ENCODE measurements around the gene RFNG. TPM values are rescaled to one million over a fixed set of nuclear protein-coding genes. Genes with fewer than 3 reads are reported as not detected.

The RFNG gene
- total RNA-seq (2022) (37.9 and 38.0 TPM in 2 replicates), Bru-seq, nascent RNA (percentile 52 among the genes with signal in this experiment), BruChase-seq, experiment 1, labeled RNA remaining after a 6-hour chase (percentile 78 among the genes with signal in this experiment), BruChase-seq, experiment 2, labeled RNA remaining after a 2-hour chase (percentile 56 among the genes with signal in this experiment)
- long read RNA-seq, transcript RFNG-209 (1 exons, 2,886 nt) = minor isoform, 5 of 88 reads
- long read RNA-seq, transcript RFNG-201 (8 exons, 1,828 nt) = major isoform, 48 of 88 reads
- long read RNA-seq, partial matches to known transcripts = 13 of 88 reads
- long read RNA-seq, other reads (novel, unspliced or antisense) = 16 of 88 reads

- Mint-ChIP-seq H3K9me3 (ENCODE audit: unreplicated experiment) (no peaks in the 10 kb centered on the region), H3K27ac (ENCODE audit: low read depth, unreplicated experiment) (no peak within 1 kb of the TSS), H3K27me3 (ENCODE audit: insufficient read depth, unreplicated experiment) (no peaks in the 10 kb centered on the region), H3K36me3 (ENCODE audit: insufficient read depth, unreplicated experiment) (peaks cover 30% of the 10 kb centered on the region), H3K4me3 (ENCODE audit: unreplicated experiment) (peak within 1 kb of the TSS; percentile 75), H3K4me1 (ENCODE audit: insufficient read depth, unreplicated experiment) (no peaks in the 10 kb centered on the region)
- ChIA-PET CTCF (interaction anchor here (0.5 to 2.0 kb wide), 4 partner anchors 16 to 273 kb away, joined by 3 to 7 read pairs (median 5); partner anchors contain the start of gene NOTUM), POLR2A (interaction anchor here (0.9 to 3.0 kb wide), 8 partner anchors 12 to 47 kb away, joined by 3 to 14 read pairs (median 5); partner anchors contain the start of genes CENPX, DCXR, DUS1L and FASN)
- peak; percentile 59 for DNase-seq (ENCODE audit: unreplicated experiment)
- intact Hi-C loops (cut with micrococcal nuclease) = no loop called here
- BruUV-seq (replicated peaks) = TSS peak; percentile 17
- TF ChIP-seq CTCF (IDR thresholded peaks at IDR 0.05; ENCODE audit: unreplicated experiment) = no peak
Measured at GRCh38 chr17:82051776-82052637, at the start of gene RFNG, which contains the start of gene GPS1. Gene RFNG, minus strand, starts transcription at chr17:82051811. Its CDS starts 45 bp downstream, at chr17:82051766. Gene GPS1, plus strand, starts transcription at chr17:82051898. Its CDS starts 34 bp downstream, at chr17:82051932.

- no peak for TF ChIP-seq CTCF (IDR thresholded peaks at IDR 0.05; ENCODE audit: unreplicated experiment)
- CTCF ChIA-PET = no interaction called here
- BruUV-seq (replicated peaks) = no TSS peak
- H3K9me3 Mint-ChIP-seq (ENCODE audit: unreplicated experiment) = no peaks in the 10 kb centered on the region
- H3K27me3 Mint-ChIP-seq (ENCODE audit: insufficient read depth, unreplicated experiment) = no peaks in the 10 kb centered on the region
- peaks cover 12% of the 10 kb centered on the region for H3K4me1 Mint-ChIP-seq (ENCODE audit: insufficient read depth, unreplicated experiment)
- POLR2A ChIA-PET = no interaction called here
- H3K4me3 Mint-ChIP-seq (ENCODE audit: unreplicated experiment) = no peak overlapping the region
- intact Hi-C loops (cut with micrococcal nuclease) = no loop called here
- DNase-seq (ENCODE audit: unreplicated experiment) = no peak
- peaks cover 28% of the 10 kb centered on the region for H3K36me3 Mint-ChIP-seq (ENCODE audit: insufficient read depth, unreplicated experiment)
- H3K27ac Mint-ChIP-seq (ENCODE audit: low read depth, unreplicated experiment) = no peak overlapping the region
Measured at GRCh38 chr17:82101301-82101715, 49.7 kb upstream of the RFNG start.

GRCh38 chr17:82100502-82101298, 49.1 kb upstream of the RFNG start:
- intact Hi-C loops (cut with micrococcal nuclease) = no loop called here
- no peak overlapping the region for H3K4me3 Mint-ChIP-seq (ENCODE audit: unreplicated experiment)
- POLR2A ChIA-PET = interaction anchor here (0.9 to 2.9 kb wide), 2 partner anchors 9 to 34 kb away, joined by 3 to 19 read pairs; no protein-coding TSS in a partner anchor

More at GRCh38 chr17:82100502-82101298, 49.1 kb upstream of the RFNG start:
- Mint-ChIP-seq H3K9me3 (ENCODE audit: unreplicated experiment) (no peaks in the 10 kb centered on the region), H3K27ac (ENCODE audit: low read depth, unreplicated experiment) (no peak overlapping the region), H3K36me3 (ENCODE audit: insufficient read depth, unreplicated experiment) (peaks cover 28% of the 10 kb centered on the region), H3K27me3 (ENCODE audit: insufficient read depth, unreplicated experiment) (no peaks in the 10 kb centered on the region), H3K4me1 (ENCODE audit: insufficient read depth, unreplicated experiment) (peaks cover 6% of the 10 kb centered on the region)
- DNase-seq (ENCODE audit: unreplicated experiment) = no peak
- no peak for TF ChIP-seq CTCF (IDR thresholded peaks at IDR 0.05; ENCODE audit: unreplicated experiment)
- CTCF ChIA-PET = no interaction called here
- no TSS peak for BruUV-seq (replicated peaks)
